ENCODE data around the gene KCNMA1. TPM values are rescaled to one million over a fixed set of nuclear protein-coding genes. Genes with fewer than 3 reads are reported as not detected.

KCNMA1 gene
- total RNA-seq, 1 experiment from 2014 or later: 0.49 TPM

- Histone ChIP-seq H3K27ac (ENCODE audit: low read depth, low read length) (no peak overlapping the region), H3K27me3 (ENCODE audit: insufficient read depth, low read length) (peaks cover 73% of the 10 kb centered on the region), H3K9me2 (ENCODE audit: insufficient read depth) (no peaks in the 10 kb centered on the region), H3K79me2 (ENCODE audit: insufficient read depth, low read length) (no peaks in the 10 kb centered on the region), H3K4me2 (ENCODE audit: low read length) (no peak overlapping the region), H3K36me3 (ENCODE audit: control insufficient read depth in 1 of 2, insufficient read depth in 2 of 2, low read length in 2 of 2) (no peaks in the 10 kb centered on the region), H3K4me1 (ENCODE audit: control insufficient read depth in 1 of 2, insufficient read depth in 2 of 2, low read length in 2 of 2) (no peaks in the 10 kb centered on the region), H2AFZ (ENCODE audit: low read depth, low read length, poor library complexity, severe bottlenecking) (no peak overlapping the region), H3K9me3 (ENCODE audit: control insufficient read depth in 1 of 2, insufficient read depth in 1 of 2, low read depth in 1 of 2, low read length in 2 of 2) (no peaks in the 10 kb centered on the region), H3K4me3 (replicated peaks in 1 of 2; ENCODE audit: low read depth in 1 of 2, low read length in 2 of 2) (no peak overlapping the region), H4K20me1 (ENCODE audit: insufficient read depth) (no peaks in the 10 kb centered on the region), H3K9ac (ENCODE audit: low read length) (no peak overlapping the region)
- TF ChIP-seq MAX (IDR thresholded peaks at IDR 0.05): no peak
- TF ChIP-seq FOSL1 (IDR thresholded peaks at IDR 0.05; ENCODE audit: low read depth): no peak
- TF ChIP-seq SP1 (IDR thresholded peaks at IDR 0.05; ENCODE audit: low read depth): no peak
- TF ChIP-seq ATF3 (IDR thresholded peaks at IDR 0.05): no peak
- no peak for TF ChIP-seq CBX3 (IDR thresholded peaks at IDR 0.05; ENCODE audit: low read depth)
- no peak for TF ChIP-seq EZH2 (IDR thresholded peaks at IDR 0.05)
- no TSS peak for BruUV-seq (replicated peaks)
- ChIA-PET CTCF (interaction anchor here (1.5 kb wide), 1 partner anchor 21 kb away, joined by 5 read pairs; no protein-coding TSS in a partner anchor), RAD21 (ENCODE audit: low non-redundant PET in 1 of 2, low total read pairs in 2 of 2, uncharacterized antibody in 2 of 2, unreplicated experiment in 2 of 2) (no interaction called here), POLR2A (no interaction called here)
- intact Hi-C loops (cut with micrococcal nuclease): loop anchor here (1.0 to 10.0 kb wide), 5 partner anchors 189 to 949 kb away; no protein-coding TSS in a partner anchor
- ATAC-seq: no peak
- DNase-seq (ENCODE audit: low read depth, low spot score): no peak
These were observed 654.0 kb downstream of the KCNMA1 start for GRCh38 chr10:76983624-76984023.

GRCh38 chr10:76982671-76983070 lies 654.9 kb downstream of the KCNMA1 start:
- Histone ChIP-seq H3K9ac (ENCODE audit: low read length) (no peak overlapping the region), H3K36me3 (ENCODE audit: control insufficient read depth in 1 of 2, insufficient read depth in 2 of 2, low read length in 2 of 2) (no peaks in the 10 kb centered on the region), H3K79me2 (ENCODE audit: insufficient read depth, low read length) (no peaks in the 10 kb centered on the region), H3K9me2 (ENCODE audit: insufficient read depth) (no peaks in the 10 kb centered on the region), H3K4me2 (ENCODE audit: low read length) (no peak overlapping the region), H4K20me1 (ENCODE audit: insufficient read depth) (no peaks in the 10 kb centered on the region), H3K27ac (ENCODE audit: low read depth, low read length) (no peak overlapping the region), H2AFZ (ENCODE audit: low read depth, low read length, poor library complexity, severe bottlenecking) (no peak overlapping the region), H3K4me1 (ENCODE audit: control insufficient read depth in 1 of 2, insufficient read depth in 2 of 2, low read length in 2 of 2) (no peaks in the 10 kb centered on the region), H3K27me3 (ENCODE audit: insufficient read depth, low read length) (peaks cover 75% of the 10 kb centered on the region), H3K9me3 (ENCODE audit: control insufficient read depth in 1 of 2, insufficient read depth in 1 of 2, low read depth in 1 of 2, low read length in 2 of 2) (no peaks in the 10 kb centered on the region), H3K4me3 (replicated peaks in 1 of 2; ENCODE audit: low read depth in 1 of 2, low read length in 2 of 2) (no peak overlapping the region)
- intact Hi-C loops (cut with micrococcal nuclease): loop anchor here (10.0 kb wide), 4 partner anchors 188 to 948 kb away; no protein-coding TSS in a partner anchor
- DNase-seq (ENCODE audit: low read depth, low spot score) (no peak), ATAC-seq (no peak)
- BruUV-seq (replicated peaks): no TSS peak
- RAD21 ChIA-PET (ENCODE audit: low non-redundant PET in 1 of 2, low total read pairs in 2 of 2, uncharacterized antibody in 2 of 2, unreplicated experiment in 2 of 2): no interaction called here
- POLR2A ChIA-PET: no interaction called here
- CTCF ChIA-PET: interaction anchor here (1.5 kb wide), 1 partner anchor 22 kb away, joined by 5 read pairs; no protein-coding TSS in a partner anchor
- no peak for TF ChIP-seq SRF (IDR thresholded peaks at IDR 0.05; ENCODE audit: low read depth)
- TF ChIP-seq CEBPB (IDR thresholded peaks at IDR 0.05; ENCODE audit: low read depth): no peak
- no peak for TF ChIP-seq FOSL1 (IDR thresholded peaks at IDR 0.05; ENCODE audit: low read depth)
- TF ChIP-seq JUND (IDR thresholded peaks at IDR 0.05): no peak
- no peak for TF ChIP-seq EZH2phosphoT487 (IDR thresholded peaks at IDR 0.05; ENCODE audit: borderline replicate concordance)
- no peak for TF ChIP-seq TCF7L2 (IDR thresholded peaks at IDR 0.05; ENCODE audit: borderline replicate concordance, extremely low read depth, insufficient read depth, insufficient read length)
- no peak for TF ChIP-seq ATF3 (IDR thresholded peaks at IDR 0.05)
- no peak for TF ChIP-seq POLR2AphosphoS5 (IDR thresholded peaks at IDR 0.05; ENCODE audit: low read depth, low read length)
- no peak for TF ChIP-seq EZH2 (IDR thresholded peaks at IDR 0.05)
- TF ChIP-seq ELF1 (IDR thresholded peaks at IDR 0.05; ENCODE audit: borderline replicate concordance, low read depth): no peak
- TF ChIP-seq ZBTB33 (IDR thresholded peaks at IDR 0.05; ENCODE audit: extremely low read depth, insufficient replicate concordance, low read length): no peak
- TF ChIP-seq YY1 (IDR thresholded peaks at IDR 0.05; ENCODE audit: extremely low read depth, insufficient replicate concordance, low read depth, low read length): no peak
- TF ChIP-seq CBX3 (IDR thresholded peaks at IDR 0.05; ENCODE audit: low read depth): no peak
- TF ChIP-seq SP1 (IDR thresholded peaks at IDR 0.05; ENCODE audit: low read depth): no peak
- TF ChIP-seq EGR1 (IDR thresholded peaks at IDR 0.05; ENCODE audit: low read depth): no peak
- TF ChIP-seq SIN3A (IDR thresholded peaks at IDR 0.05; ENCODE audit: low read depth): no peak
- no peak for TF ChIP-seq MAX (IDR thresholded peaks at IDR 0.05)
- TF ChIP-seq ZNF274 (IDR thresholded peaks at IDR 0.05; ENCODE audit: low read depth, low read length): no peak
- no peak for TF ChIP-seq POLR2A (IDR thresholded peaks at IDR 0.05; ENCODE audit: borderline replicate concordance, extremely low read depth, insufficient read depth, insufficient read length)

All from HCT116 (cell line).